HG03432 (cell line): Measurements from ENCODE around the gene FLOT2.
"Not testable (repeated sequence)": the region's sequence is repeated elsewhere in the genome, so short reads cannot be mapped to it uniquely, and the experiment has no call there.

ENCODE experiments used
- ATAC-seq: cut with Tn5 transposase; IDR thresholded peaks from one replicate; pipeline ENCODE4 v1.9.1; 2021; ENCODE audit warnings: mild to moderate bottlenecking, moderate library complexity; ENCODE audit not compliant: unreplicated experiment

Gene FLOT2

GRCh38 chr17:28896491-28896883, 1.0 kb downstream of the FLOT2 start:
- no peak for ATAC-seq

- no peak for ATAC-seq
These were observed 1.6 kb downstream of the FLOT2 start for GRCh38 chr17:28895794-28896447.

- peak; percentile 31 for ATAC-seq
These were observed 4.0 kb downstream of the FLOT2 start for GRCh38 chr17:28893248-28894183.

- no peak for ATAC-seq
These were observed 5.5 kb downstream of the FLOT2 start for GRCh38 chr17:28892024-28892423.

GRCh38 chr17:28891201-28891600, 6.3 kb downstream of the FLOT2 start:
- no peak for ATAC-seq

- no peak for ATAC-seq
These were observed 7.5 kb downstream of the FLOT2 start for GRCh38 chr17:28889996-28890395.

GRCh38 chr17:28888832-28889231, 8.7 kb downstream of the FLOT2 start:
- no peak for ATAC-seq

- ATAC-seq, result no peak
These were observed 9.6 kb downstream of the FLOT2 start for GRCh38 chr17:28887871-28888471.

GRCh38 chr17:28885951-28886350, 11.6 kb downstream of the FLOT2 start:
- no peak for ATAC-seq

GRCh38 chr17:28885363-28885762, 12.2 kb downstream of the FLOT2 start:
- no peak for ATAC-seq

- no peak for ATAC-seq
These were observed 13.4 kb downstream of the FLOT2 start for GRCh38 chr17:28883967-28884702.

GRCh38 chr17:28882154-28882895, 15.2 kb downstream of the FLOT2 start:
- ATAC-seq, result no peak

- ATAC-seq, result no peak
These were observed 15.9 kb downstream of the FLOT2 start for GRCh38 chr17:28881533-28882056.

GRCh38 chr17:28880572-28880945, 17.0 kb downstream of the FLOT2 start:
- no peak for ATAC-seq

- ATAC-seq, result no peak
These were observed 17.5 kb downstream of the FLOT2 start for GRCh38 chr17:28879886-28880571.

GRCh38 chr17:28878981-28879380, 18.6 kb downstream of the FLOT2 start:
- ATAC-seq, result no peak

- no peak for ATAC-seq
These were observed 19.2 kb downstream of the FLOT2 start for GRCh38 chr17:28878158-28878910.

GRCh38 chr17:28877150-28877711, 20.3 kb downstream of the FLOT2 start:
- ATAC-seq, result not testable (repeated sequence)
